Measurements from ENCODE around the gene ATP6V1C2. TPM values are rescaled to one million over a fixed set of nuclear protein-coding genes. Genes with fewer than 3 reads are reported as not detected.

The ATP6V1C2 gene
- total RNA-seq, 1 donor from 2014 or later, result 0.11 TPM

GRCh38 chr2:10688921-10689807 is 32.3 kb upstream of the ATP6V1C2 start:
- H3F3A ChIP-seq (ENCODE audit: low read depth), result no peaks in the 10 kb centered on the region
- no peaks in the 10 kb centered on the region for H3K27me3 ChIP-seq
- H3K9ac ChIP-seq, result peak overlapping the region; percentile 91
- peak overlapping the region; percentile 43 for H2AFZ ChIP-seq (replicated peaks)
- H4K20me1 ChIP-seq (ENCODE audit: low read depth), result peaks cover 31% of the 10 kb centered on the region
- no peaks in the 10 kb centered on the region for H3K9me3 Mint-ChIP-seq
- DNase-seq (ENCODE audit: low spot score), result no peak
- peak overlapping the region; percentile 20 for H3K27ac Mint-ChIP-seq
- no peak overlapping the region for H3K27ac ChIP-seq
- H3K36me3 ChIP-seq, result no peaks in the 10 kb centered on the region
- H3K4me3 Mint-ChIP-seq, result no peak overlapping the region
- H3K79me2 ChIP-seq (ENCODE audit: low read depth), result peaks cover 56% of the 10 kb centered on the region
- peak overlapping the region; percentile 95 for H3K4me2 ChIP-seq
- TF ChIP-seq EZH2phosphoT487 (IDR thresholded peaks at IDR 0.05) (no peak), EZH2 (IDR thresholded peaks at IDR 0.05) (no peak)
- TF ChIP-seq, protein P1, sequence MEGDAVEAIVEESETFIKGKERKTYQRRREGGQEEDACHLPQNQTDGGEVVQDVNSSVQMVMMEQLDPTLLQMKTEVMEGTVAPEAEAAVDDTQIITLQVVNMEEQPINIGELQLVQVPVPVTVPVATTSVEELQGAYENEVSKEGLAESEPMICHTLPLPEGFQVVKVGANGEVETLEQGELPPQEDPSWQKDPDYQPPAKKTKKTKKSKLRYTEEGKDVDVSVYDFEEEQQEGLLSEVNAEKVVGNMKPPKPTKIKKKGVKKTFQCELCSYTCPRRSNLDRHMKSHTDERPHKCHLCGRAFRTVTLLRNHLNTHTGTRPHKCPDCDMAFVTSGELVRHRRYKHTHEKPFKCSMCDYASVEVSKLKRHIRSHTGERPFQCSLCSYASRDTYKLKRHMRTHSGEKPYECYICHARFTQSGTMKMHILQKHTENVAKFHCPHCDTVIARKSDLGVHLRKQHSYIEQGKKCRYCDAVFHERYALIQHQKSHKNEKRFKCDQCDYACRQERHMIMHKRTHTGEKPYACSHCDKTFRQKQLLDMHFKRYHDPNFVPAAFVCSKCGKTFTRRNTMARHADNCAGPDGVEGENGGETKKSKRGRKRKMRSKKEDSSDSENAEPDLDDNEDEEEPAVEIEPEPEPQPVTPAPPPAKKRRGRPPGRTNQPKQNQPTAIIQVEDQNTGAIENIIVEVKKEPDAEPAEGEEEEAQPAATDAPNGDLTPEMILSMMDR (IDR thresholded peaks at IDR 0.05), result no peak
- H3K4me1 ChIP-seq, result peaks cover 10% of the 10 kb centered on the region
- H3K4me3 ChIP-seq, result peak overlapping the region; percentile 78
- no peaks in the 10 kb centered on the region for H3K4me1 Mint-ChIP-seq
- H3K36me3 Mint-ChIP-seq, result no peaks in the 10 kb centered on the region
- no peaks in the 10 kb centered on the region for H3K27me3 Mint-ChIP-seq (ENCODE audit: insufficient read depth, low read depth)
- no peaks in the 10 kb centered on the region for H3K9me3 ChIP-seq (ENCODE audit: low read depth)

- no peak overlapping the region for H3K4me3 Mint-ChIP-seq
- no peaks in the 10 kb centered on the region for H3K9me3 Mint-ChIP-seq
- DNase-seq (ENCODE audit: low spot score), result no peak
- Histone ChIP-seq H3K4me1 (peaks cover 10% of the 10 kb centered on the region), H3K36me3 (no peaks in the 10 kb centered on the region), H3K4me3 (no peak overlapping the region), H2AFZ (replicated peaks) (no peak overlapping the region), H3K27me3 (no peaks in the 10 kb centered on the region), H3K9me3 (ENCODE audit: low read depth) (no peaks in the 10 kb centered on the region), H3K27ac (no peak overlapping the region), H3K9ac (no peak overlapping the region), H3K4me2 (no peak overlapping the region), H3K79me2 (ENCODE audit: low read depth) (peaks cover 34% of the 10 kb centered on the region), H4K20me1 (ENCODE audit: low read depth) (peaks cover 19% of the 10 kb centered on the region), H3F3A (ENCODE audit: low read depth) (no peaks in the 10 kb centered on the region)
- TF ChIP-seq EZH2phosphoT487 (IDR thresholded peaks at IDR 0.05) (no peak), EZH2 (IDR thresholded peaks at IDR 0.05) (no peak)
- TF ChIP-seq, protein P1 (IDR thresholded peaks at IDR 0.05), result no peak
- no peaks in the 10 kb centered on the region for H3K36me3 Mint-ChIP-seq
- no peaks in the 10 kb centered on the region for H3K4me1 Mint-ChIP-seq
- H3K27ac Mint-ChIP-seq, result no peak overlapping the region
- H3K27me3 Mint-ChIP-seq (ENCODE audit: insufficient read depth, low read depth), result no peaks in the 10 kb centered on the region
These were observed 29.9 kb upstream of the ATP6V1C2 start for GRCh38 chr2:10691521-10691920.

DNA sequence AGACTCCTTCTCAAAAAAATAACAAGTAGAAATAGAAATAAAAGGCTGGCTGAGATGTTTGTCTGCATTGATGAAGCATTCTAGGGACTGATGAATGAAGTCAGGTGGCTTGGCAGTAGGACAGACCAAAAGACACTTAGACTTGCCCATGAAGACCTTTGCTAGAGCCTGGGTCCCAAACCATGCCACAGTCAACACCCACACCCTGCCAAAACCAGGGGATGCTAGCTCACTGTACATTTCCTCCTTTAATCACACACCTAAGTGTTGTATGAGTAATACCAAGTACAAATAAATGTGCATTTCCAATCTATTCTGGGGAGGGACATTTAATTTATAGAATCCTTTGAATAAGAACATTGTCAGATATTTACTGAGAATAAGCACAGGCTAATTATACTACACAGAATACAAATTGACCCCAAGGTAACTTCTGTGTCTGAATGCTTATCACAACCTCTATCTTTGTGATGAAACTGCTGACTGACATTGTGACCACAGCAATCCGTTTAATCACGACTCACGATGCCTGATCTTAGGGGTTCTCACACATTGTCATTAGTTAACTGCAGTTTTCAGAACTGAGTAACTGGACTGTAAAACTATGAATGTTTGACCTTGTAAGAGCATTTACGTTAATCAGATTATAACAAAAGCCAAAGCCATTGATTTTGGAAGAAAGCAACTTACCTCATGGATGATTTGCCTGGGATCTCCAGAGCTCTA is 21.2 kb upstream of the ATP6V1C2 start:
- Histone ChIP-seq H3K27me3 (no peaks in the 10 kb centered on the region), H3K4me3 (no peak overlapping the region), H3K36me3 (no peaks in the 10 kb centered on the region)

More for the DNA sequence above, 21.2 kb upstream of the ATP6V1C2 start:
- TF ChIP-seq, protein P1 (IDR thresholded peaks at IDR 0.05), result no peak
- TF ChIP-seq EZH2phosphoT487 (IDR thresholded peaks at IDR 0.05), result no peak
- H3K27me3 Mint-ChIP-seq (ENCODE audit: insufficient read depth, low read depth), result peaks cover 5% of the 10 kb centered on the region
- H2AFZ ChIP-seq (replicated peaks), result no peak overlapping the region
- peaks cover 4% of the 10 kb centered on the region for H3K4me1 Mint-ChIP-seq
- no peaks in the 10 kb centered on the region for H3K79me2 ChIP-seq (ENCODE audit: low read depth)
- no peaks in the 10 kb centered on the region for H3K9me3 ChIP-seq (ENCODE audit: low read depth)
- no peaks in the 10 kb centered on the region for H4K20me1 ChIP-seq (ENCODE audit: low read depth)
- no peak overlapping the region for H3K27ac ChIP-seq
- H3K9ac ChIP-seq, result no peak overlapping the region
- H3K27ac Mint-ChIP-seq, result no peak overlapping the region
- H3K9me3 Mint-ChIP-seq, result no peaks in the 10 kb centered on the region
- no peaks in the 10 kb centered on the region for H3K36me3 Mint-ChIP-seq
- no peaks in the 10 kb centered on the region for H3K4me1 ChIP-seq
- no peak overlapping the region for H3K4me3 Mint-ChIP-seq
- no peak for DNase-seq (ENCODE audit: low spot score)
- no peak overlapping the region for H3K4me2 ChIP-seq
- H3F3A ChIP-seq (ENCODE audit: low read depth), result no peaks in the 10 kb centered on the region

Data from neural progenitor cell (in vitro differentiated cells).